HCT116 (cell line): ENCODE data around the gene ASCL5. TPM values are rescaled to one million over a fixed set of nuclear protein-coding genes. Genes with fewer than 3 reads are reported as not detected.

ENCODE experiments used
- ATAC-seq: fragments of 200-7000 bp; cut with Tn5 transposase; 2 replicates; pipeline ENCODE4 v1.9.1; 2020; ENCODE audit warnings: mild to moderate bottlenecking, moderate library complexity
- BruUV-seq: library from RNA; stranded (reverse); fragments of 400-500 nt; replicated peaks from 2 replicates; lab custom pipeline; 2021; lab: Mats Ljungman, UMichigan
- CTCF ChIA-PET: fragments of 300-600 bp; sonication (Branson Sonifier 250); formaldehyde crosslinking; loops from one replicate; lab custom pipeline; 2021; ENCODE audit warnings: antibody characterized with exemption; lab: Charles Lee
- POLR2A ChIA-PET: fragments of 300-600, 350-600 bp; sonication (Branson Sonifier 250); formaldehyde crosslinking; loops from one replicate; lab custom pipeline; 2021; ENCODE audit warnings: antibody characterized with exemption; lab: Charles Lee
- RAD21 ChIA-PET, 2 experiments: fragments of 300-600 bp; sonication (Branson Sonifier 250); formaldehyde crosslinking; loops; one replicate each; lab custom pipeline; 2023; ENCODE audit warnings: low total read pairs in 2 of 2; ENCODE audit not compliant: uncharacterized antibody in 2 of 2, unreplicated experiment in 2 of 2, low non-redundant PET in 1 of 2; lab: Charles Lee
- DNase-seq: peaks from one replicate; pipeline ENCODE4 v3.0.0-alpha.2; 2010; ENCODE audit warnings: low read depth, low spot score
- H2AFZ ChIP-seq: fragments of 200-600 bp; shearing (Covaris generic), sonication (generic); 2 replicates; pipeline ENCODE4 v1.6.1; 2017; ENCODE audit warnings: low read depth, mixed run types, mixed read lengths, antibody characterized with exemption, low read length; ENCODE audit not compliant: poor library complexity, severe bottlenecking
- H3K27ac ChIP-seq: 2 replicates; pipeline ENCODE4 v1.5.1; 2012; ENCODE audit warnings: low read depth, low read length
- H3K27me3 ChIP-seq: fragments of 200-600 bp; sonication (generic); 2 replicates; pipeline ENCODE4 v1.6.1; 2016; ENCODE audit warnings: mixed run types, low read length, mixed read lengths; ENCODE audit not compliant: insufficient read depth
- H3K36me3 ChIP-seq, 2 experiments: fragments of 200-500 bp in 1 of 2; fragments of 200-600 bp in 1 of 2; sonication (Bioruptor generic) in 1 of 2; sonication (generic) in 1 of 2; 2 replicates each; pipeline versions ENCODE4 v1.5.1 to v1.6.1; 2014 to 2016; ENCODE audit warnings: low read length in 2 of 2, inconsistent platforms in 1 of 2, mixed read lengths in 1 of 2, mixed run types in 1 of 2; ENCODE audit not compliant: insufficient read depth in 2 of 2, control insufficient read depth in 1 of 2
- H3K4me1 ChIP-seq, 2 experiments: fragments of 200-600 bp in 1 of 2; sonication (generic) in 1 of 2; 2 replicates each; pipeline versions ENCODE4 v1.5.1 to v1.6.1; 2012 to 2017; ENCODE audit warnings: low read length in 2 of 2, inconsistent platforms in 1 of 2, mild to moderate bottlenecking in 1 of 2, mixed read lengths in 1 of 2, mixed run types in 1 of 2, moderate library complexity in 1 of 2; ENCODE audit not compliant: insufficient read depth in 2 of 2, control insufficient read depth in 1 of 2
- H3K4me2 ChIP-seq: fragments of 200-600 bp; sonication (generic); 2 replicates; pipeline ENCODE4 v1.6.1; 2017; ENCODE audit warnings: mixed run types, low read length, mixed read lengths
- H3K4me3 ChIP-seq, 2 experiments: fragments of 200-600 bp in 1 of 2; sonication (generic) in 1 of 2; replicated peaks in 1 of 2; 2 replicates each; pipeline ENCODE4 v1.5.1; 2011 to 2016; ENCODE audit warnings: low read length in 2 of 2, control low read depth in 1 of 2, low read depth in 1 of 2, mild to moderate bottlenecking in 1 of 2, mixed read lengths in 1 of 2, mixed run types in 1 of 2
- H3K79me2 ChIP-seq: fragments of 200-600 bp; sonication (generic); 2 replicates; pipeline ENCODE4 v1.6.1; 2017; ENCODE audit warnings: mild to moderate bottlenecking, mixed run types, low read length, moderate library complexity, mixed read lengths; ENCODE audit not compliant: insufficient read depth
- H3K9ac ChIP-seq: fragments of 200-600 bp; sonication (generic); 2 replicates; pipeline ENCODE4 v1.6.1; 2016; ENCODE audit warnings: low read length, mixed read lengths
- H3K9me2 ChIP-seq: fragments of 200-600 bp; sonication (generic), shearing (Covaris generic); 2 replicates; pipeline ENCODE4 v1.6.1; 2017; ENCODE audit warnings: mixed run types, mild to moderate bottlenecking, moderate library complexity; ENCODE audit not compliant: insufficient read depth
- H3K9me3 ChIP-seq, 2 experiments: fragments of 200-500 bp in 1 of 2; fragments of 200-600 bp in 1 of 2; sonication (Bioruptor generic) in 1 of 2; sonication (generic) in 1 of 2; 2 replicates each; pipeline ENCODE4 v1.6.1; 2014 to 2017; ENCODE audit warnings: low read length in 2 of 2, mixed read lengths in 2 of 2, inconsistent platforms in 1 of 2, low read depth in 1 of 2, mild to moderate bottlenecking in 1 of 2, mixed run types in 1 of 2, moderate library complexity in 1 of 2; ENCODE audit not compliant: control insufficient read depth in 1 of 2, insufficient read depth in 1 of 2
- H4K20me1 ChIP-seq: fragments of 200-600 bp; sonication (generic), shearing (Covaris generic); 2 replicates; pipeline ENCODE4 v1.6.1; 2017; ENCODE audit warnings: mixed run types, mild to moderate bottlenecking, moderate library complexity; ENCODE audit not compliant: insufficient read depth
- EGR1 ChIP-seq: IDR thresholded peaks from 2 replicates; pipeline ENCODE4 v1.6.1; 2012; ENCODE audit warnings: low read depth
- ELF1 ChIP-seq: IDR thresholded peaks from 2 replicates; pipeline ENCODE4 v1.6.1; 2012; ENCODE audit warnings: low read depth, borderline replicate concordance
- POLR2A ChIP-seq: IDR thresholded peaks from 2 replicates; pipeline ENCODE4 v1.7.0; 2011; ENCODE audit warnings: borderline replicate concordance; ENCODE audit not compliant: insufficient read depth, insufficient read length; ENCODE audit errors: extremely low read depth
- SRF ChIP-seq: IDR thresholded peaks from 2 replicates; pipeline ENCODE4 v1.6.1; 2012; ENCODE audit warnings: low read depth
- YY1 ChIP-seq: IDR thresholded peaks from 2 replicates; pipeline ENCODE4 v1.6.1; 2011; ENCODE audit warnings: low read length, low read depth, moderate library complexity, mild to moderate bottlenecking; ENCODE audit not compliant: insufficient replicate concordance; ENCODE audit errors: extremely low read depth
- ZBTB33 ChIP-seq: IDR thresholded peaks from 2 replicates; pipeline ENCODE4 v1.6.1; 2011; ENCODE audit warnings: mild to moderate bottlenecking, low read length, moderate library complexity; ENCODE audit not compliant: insufficient replicate concordance; ENCODE audit errors: extremely low read depth
- intact Hi-C: fragments of 100-400 bp; cut with micrococcal nuclease; formaldehyde crosslinking; loops from 2 replicates; pipeline ENCODE4 v1.10.0; 2022
- total RNA-seq: library from RNA; stranded (reverse); gene quantifications from one replicate; pipeline ENCODE4 v1.2.1, GENCODE V29; 2021; ENCODE audit not compliant: unreplicated experiment

ASCL5 gene
- total RNA-seq, 1 experiment from 2014 or later = 0.15 TPM

- TF ChIP-seq POLR2A = no peak
- no TSS peak for BruUV-seq
- RAD21 ChIA-PET = no interaction called here
- H3K4me3 ChIP-seq = no peak overlapping the region
- CTCF ChIA-PET = interaction anchor here (1.0 kb wide), 1 partner anchor 16 kb away, joined by 4 read pairs; no protein-coding TSS in a partner anchor
- H3K9me3 ChIP-seq = no peaks in the 10 kb centered on the region
- no peak overlapping the region for H2AFZ ChIP-seq
- no peak overlapping the region for H3K9ac ChIP-seq
- no peak overlapping the region for H3K4me2 ChIP-seq
- H3K27ac ChIP-seq = no peak overlapping the region
- no peaks in the 10 kb centered on the region for H4K20me1 ChIP-seq
- no peaks in the 10 kb centered on the region for H3K4me1 ChIP-seq
- no peaks in the 10 kb centered on the region for H3K36me3 ChIP-seq
- DNase-seq (no peak), ATAC-seq (no peak)
- intact Hi-C loops = no loop called here
- POLR2A ChIA-PET = no interaction called here
- H3K79me2 ChIP-seq = no peaks in the 10 kb centered on the region
- no peaks in the 10 kb centered on the region for H3K9me2 ChIP-seq
- no peaks in the 10 kb centered on the region for H3K27me3 ChIP-seq
Measured at GRCh38 chr1:201096977-201097856, 29.8 kb downstream of the ASCL5 start.

DNA sequence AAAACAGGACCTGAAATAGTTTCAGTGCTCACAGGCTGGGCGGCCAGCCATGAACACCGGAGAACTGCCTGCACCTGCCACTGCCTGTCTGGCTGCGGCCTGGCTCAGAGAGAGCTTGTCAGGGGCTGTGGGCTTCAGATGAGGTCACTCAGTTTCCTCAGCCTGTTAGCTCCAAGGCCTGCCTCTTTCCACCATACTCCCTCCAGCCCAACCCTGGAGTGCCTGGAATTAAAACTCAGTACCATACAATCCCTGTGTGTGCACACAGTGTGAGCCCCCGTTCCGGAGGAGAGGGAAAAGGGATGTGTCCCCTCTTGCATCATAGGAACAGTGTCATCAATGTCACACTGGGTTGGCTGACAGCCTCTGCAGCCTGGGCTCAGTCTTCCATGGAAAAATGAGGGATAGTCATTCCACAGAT, 30.9 kb downstream of the ASCL5 start:
- POLR2A ChIA-PET = no interaction called here
- DNase-seq (no peak), ATAC-seq (no peak)
- CTCF ChIA-PET = interaction anchor here (1.0 kb wide), 1 partner anchor 18 kb away, joined by 4 read pairs; no protein-coding TSS in a partner anchor
- Histone ChIP-seq H3K9ac (no peak overlapping the region), H3K79me2 (no peaks in the 10 kb centered on the region), H3K4me1 (no peaks in the 10 kb centered on the region), H3K36me3 (no peaks in the 10 kb centered on the region), H3K4me2 (no peak overlapping the region), H3K4me3 (no peak overlapping the region), H3K27ac (no peak overlapping the region), H3K9me3 (no peaks in the 10 kb centered on the region), H4K20me1 (no peaks in the 10 kb centered on the region), H3K9me2 (no peaks in the 10 kb centered on the region), H2AFZ (no peak overlapping the region), H3K27me3 (no peaks in the 10 kb centered on the region)
- no peak for TF ChIP-seq EGR1
- no peak for TF ChIP-seq ZBTB33
- no peak for TF ChIP-seq SRF
- TF ChIP-seq ELF1 = no peak
- no peak for TF ChIP-seq YY1
- BruUV-seq = no TSS peak
- RAD21 ChIA-PET = no interaction called here
- intact Hi-C loops = no loop called here
